Activated CD4-positive, alpha-beta memory T cell treated with anti-CD3 and anti-CD28 coated beads for 36 hours (primary cell): Measurements from ENCODE around the gene PDE6G. TPM values are rescaled to one million over a fixed set of nuclear protein-coding genes. Genes with fewer than 3 reads are reported as not detected.
"Not testable (repeated sequence)": the region's sequence is repeated elsewhere in the genome, so short reads cannot be mapped to it uniquely, and the experiment has no call there.

Experiments used
- CTCF ChIA-PET: fragments of 350-600 bp; sonication (Branson Sonifier 250); formaldehyde crosslinking; loops from one replicate; lab custom pipeline; 2021; ENCODE audit warnings: antibody characterized with exemption, inconsistent platforms; lab: Charles Lee
- POLR2A ChIA-PET: fragments of 350-600 bp; sonication (Branson Sonifier 250); formaldehyde crosslinking; loops from one replicate; lab custom pipeline; 2021; ENCODE audit warnings: antibody characterized with exemption; lab: Charles Lee
- DNase-seq: peaks from one replicate; pipeline ENCODE4 v3.0.0-alpha.2; 2020
- H3K27ac Mint-ChIP-seq: one replicate; pipeline ENCODE4 v1.8.0; 2021; ENCODE audit warnings: mixed read lengths
- H3K27me3 Mint-ChIP-seq: one replicate; pipeline ENCODE4 v1.8.0; 2021; ENCODE audit warnings: mixed read lengths
- H3K36me3 Mint-ChIP-seq: one replicate; pipeline ENCODE4 v1.8.0; 2021; ENCODE audit warnings: mixed read lengths
- H3K4me1 Mint-ChIP-seq: one replicate; pipeline ENCODE4 v1.8.0; 2021; ENCODE audit warnings: low read depth, mixed read lengths
- H3K4me3 Mint-ChIP-seq: one replicate; pipeline ENCODE4 v1.8.0; 2021; ENCODE audit warnings: mild to moderate bottlenecking, mixed read lengths
- H3K9me3 Mint-ChIP-seq: one replicate; pipeline ENCODE4 v1.8.0; 2021; ENCODE audit warnings: mixed read lengths
- intact Hi-C: fragments of 100-400 bp; cut with micrococcal nuclease; formaldehyde crosslinking; loops from one replicate; pipeline ENCODE4 v1.15.1; 2023
- total RNA-seq, 2 experiments: library from RNA; stranded (reverse); gene quantifications; one replicate each; pipeline ENCODE4 v1.2.3, GENCODE V29; 2021

PDE6G gene
- total RNA-seq, 2 experiments from 2014 or later, result 1.1 to 1.5 TPM

GRCh38 chr17:81641825-81642489, 14.4 kb downstream of the PDE6G start:
- Mint-ChIP-seq H3K36me3 (no peaks in the 10 kb centered on the region), H3K9me3 (no peaks in the 10 kb centered on the region), H3K4me3 (no peak overlapping the region), H3K27me3 (no peaks in the 10 kb centered on the region), H3K4me1 (peaks cover 2% of the 10 kb centered on the region), H3K27ac (no peak overlapping the region)
- DNase-seq, result no peak
- ChIA-PET CTCF (no interaction called here), POLR2A (no interaction called here)
- intact Hi-C loops, result no loop called here

GRCh38 chr17:81640011-81640410, 16.3 kb downstream of the PDE6G start:
- intact Hi-C loops, result no loop called here
- POLR2A ChIA-PET, result no interaction called here
- peaks cover 3% of the 10 kb centered on the region for H3K36me3 Mint-ChIP-seq
- CTCF ChIA-PET, result no interaction called here
- H3K4me3 Mint-ChIP-seq, result no peak overlapping the region
- no peaks in the 10 kb centered on the region for H3K27me3 Mint-ChIP-seq
- H3K9me3 Mint-ChIP-seq, result no peaks in the 10 kb centered on the region
- H3K4me1 Mint-ChIP-seq, result peaks cover 13% of the 10 kb centered on the region
- H3K27ac Mint-ChIP-seq, result no peak overlapping the region
- DNase-seq, result no peak

GRCh38 chr17:81638683-81639082, 17.7 kb downstream of the PDE6G start:
- Mint-ChIP-seq H3K4me1 (peaks cover 19% of the 10 kb centered on the region), H3K4me3 (no peak overlapping the region), H3K9me3 (no peaks in the 10 kb centered on the region), H3K36me3 (peaks cover 3% of the 10 kb centered on the region), H3K27me3 (no peaks in the 10 kb centered on the region), H3K27ac (no peak overlapping the region)
- ChIA-PET POLR2A (no interaction called here), CTCF (no interaction called here)
- no peak for DNase-seq
- intact Hi-C loops, result no loop called here

- peak within 1 kb of the TSS; percentile 95 for H3K4me3 Mint-ChIP-seq
- no peaks in the 10 kb centered on the region for H3K9me3 Mint-ChIP-seq
- no peaks in the 10 kb centered on the region for H3K27me3 Mint-ChIP-seq
- peak within 1 kb of the TSS; percentile 82 for H3K27ac Mint-ChIP-seq
- peaks cover 27% of the 10 kb centered on the region for H3K4me1 Mint-ChIP-seq
- H3K36me3 Mint-ChIP-seq, result peaks cover 6% of the 10 kb centered on the region
- POLR2A ChIA-PET, result interaction anchor here (0.6 to 1.3 kb wide), 4 partner anchors 29 to 128 kb away, joined by 4 to 8 read pairs (median 4); partner anchors contain the start of genes ARL16, CCDC137, HGS and OXLD1
- intact Hi-C loops, result loop anchor here (2.0 kb wide), 1 partner anchor 28 kb away; no protein-coding TSS in a partner anchor
- CTCF ChIA-PET, result interaction anchor here (0.9 kb wide), 1 partner anchor 384 kb away, joined by 3 read pairs; no protein-coding TSS in a partner anchor
- DNase-seq, result peak; percentile 88
These were observed 19.6 kb downstream of the PDE6G start, which contains the start of the genes NPLOC4 and TSPAN10 for GRCh38 chr17:81636505-81637288. Gene NPLOC4 (minus strand): TSS chr17:81637112. CDS start chr17:81636930, 182 bp downstream. Gene TSPAN10 (plus strand): TSS chr17:81637196. CDS start chr17:81642413, 5,217 bp downstream.

- Mint-ChIP-seq H3K27ac (peak overlapping the region; percentile 82), H3K36me3 (peaks cover 6% of the 10 kb centered on the region), H3K9me3 (no peaks in the 10 kb centered on the region), H3K27me3 (no peaks in the 10 kb centered on the region), H3K4me3 (peak overlapping the region; percentile 95), H3K4me1 (peaks cover 27% of the 10 kb centered on the region)
- DNase-seq, result peak; percentile 19
- ChIA-PET POLR2A (interaction anchor here (0.6 to 1.3 kb wide), 2 partner anchors 47 to 89 kb away, joined by 4 to 5 read pairs; partner anchors contain the start of genes ARL16 and HGS), CTCF (no interaction called here)
- intact Hi-C loops, result loop anchor here (2.0 kb wide), 1 partner anchor 29 kb away; no protein-coding TSS in a partner anchor
These were observed 20.3 kb downstream of the PDE6G start for GRCh38 chr17:81635973-81636504.

- Mint-ChIP-seq H3K27ac (peak overlapping the region; percentile 49), H3K4me1 (peaks cover 27% of the 10 kb centered on the region), H3K4me3 (peak overlapping the region; percentile 95), H3K36me3 (peaks cover 6% of the 10 kb centered on the region), H3K9me3 (no peaks in the 10 kb centered on the region), H3K27me3 (no peaks in the 10 kb centered on the region)
- intact Hi-C loops, result no loop called here
- peak; percentile 13 for DNase-seq
- ChIA-PET POLR2A (no interaction called here), CTCF (no interaction called here)
These were observed 20.9 kb downstream of the PDE6G start for GRCh38 chr17:81635431-81635830.

GRCh38 chr17:81631482-81631881, 24.9 kb downstream of the PDE6G start:
- peak overlapping the region; percentile 14 for H3K27ac Mint-ChIP-seq
- H3K27me3 Mint-ChIP-seq, result no peaks in the 10 kb centered on the region
- intact Hi-C loops, result no loop called here
- no peaks in the 10 kb centered on the region for H3K9me3 Mint-ChIP-seq
- H3K4me3 Mint-ChIP-seq, result no peak overlapping the region
- DNase-seq, result no peak
- peaks cover 28% of the 10 kb centered on the region for H3K36me3 Mint-ChIP-seq
- CTCF ChIA-PET, result interaction anchor here (1.1 to 1.5 kb wide), 2 partner anchors 17 to 30 kb away, joined by 3 to 12 read pairs; no protein-coding TSS in a partner anchor
- POLR2A ChIA-PET, result interaction anchor here (1.3 kb wide), 1 partner anchor 34 kb away, joined by 5 read pairs; no protein-coding TSS in a partner anchor
- peaks cover 24% of the 10 kb centered on the region for H3K4me1 Mint-ChIP-seq

GRCh38 chr17:81630274-81630673, 26.1 kb downstream of the PDE6G start:
- no peak overlapping the region for H3K27ac Mint-ChIP-seq
- ChIA-PET POLR2A (interaction anchor here (0.6 to 0.7 kb wide), 3 partner anchors 17 to 57 kb away, joined by 3 read pairs; no protein-coding TSS in a partner anchor), CTCF (interaction anchor here (1.1 to 1.3 kb wide), 2 partner anchors 15 to 45 kb away, joined by 3 to 4 read pairs; no protein-coding TSS in a partner anchor)
- H3K27me3 Mint-ChIP-seq, result no peaks in the 10 kb centered on the region
- intact Hi-C loops, result no loop called here
- H3K9me3 Mint-ChIP-seq, result no peaks in the 10 kb centered on the region
- H3K36me3 Mint-ChIP-seq, result peaks cover 34% of the 10 kb centered on the region
- H3K4me1 Mint-ChIP-seq, result peaks cover 14% of the 10 kb centered on the region
- no peak overlapping the region for H3K4me3 Mint-ChIP-seq
- no peak for DNase-seq

GRCh38 chr17:81621494-81622130, 34.7 kb downstream of the PDE6G start:
- POLR2A ChIA-PET, result no interaction called here
- Mint-ChIP-seq H3K36me3 (peaks cover 46% of the 10 kb centered on the region), H3K4me3 (no peak overlapping the region), H3K4me1 (peaks cover 1% of the 10 kb centered on the region), H3K27me3 (no peaks in the 10 kb centered on the region), H3K27ac (no peak overlapping the region), H3K9me3 (no peaks in the 10 kb centered on the region)
- intact Hi-C loops, result no loop called here
- no peak for DNase-seq
- CTCF ChIA-PET, result no interaction called here

GRCh38 chr17:81618307-81618706, 38.0 kb downstream of the PDE6G start:
- DNase-seq, CTCF ChIA-PET, H3K27me3 Mint-ChIP-seq, POLR2A ChIA-PET, H3K9me3 Mint-ChIP-seq, H3K4me3 Mint-ChIP-seq, intact Hi-C loops, H3K27ac Mint-ChIP-seq: not testable (repeated sequence)
- peaks cover 38% of the 10 kb centered on the region for H3K36me3 Mint-ChIP-seq
- H3K4me1 Mint-ChIP-seq, result peaks cover 16% of the 10 kb centered on the region

GRCh38 chr17:81616877-81617276, 39.5 kb downstream of the PDE6G start:
- Mint-ChIP-seq H3K9me3 (no peaks in the 10 kb centered on the region), H3K4me3 (no peak overlapping the region), H3K27ac (no peak overlapping the region), H3K27me3 (no peaks in the 10 kb centered on the region), H3K36me3 (peaks cover 44% of the 10 kb centered on the region), H3K4me1 (peaks cover 16% of the 10 kb centered on the region)
- ChIA-PET POLR2A (no interaction called here), CTCF (interaction anchor here (1.0 kb wide), 1 partner anchor 16 kb away, joined by 3 read pairs; no protein-coding TSS in a partner anchor)
- intact Hi-C loops, result no loop called here
- no peak for DNase-seq
